Left lobe of liver (tissue), 2 donors: ENCODE results near the gene ADM2. TPM values are rescaled to one million over a fixed set of nuclear protein-coding genes. Genes with fewer than 3 reads are reported as not detected.
"Not testable (repeated sequence)": the region's sequence is repeated elsewhere in the genome, so short reads cannot be mapped to it uniquely, and the experiment has no call there.

Experiments
- ATAC-seq: fragments of 200-7000 bp; cut with Tn5 transposase; one replicate; pipeline ENCODE4 v1.9.1; 2020; ENCODE audit warnings: mild to moderate bottlenecking, moderate library complexity
- DNase-seq: peaks from one replicate; pipeline ENCODE4 v3.0.0-alpha.2; 2020; ENCODE audit warnings: low spot score
- total RNA-seq: library from RNA; stranded (reverse); gene quantifications from one replicate; pipeline ENCODE4 v1.2.1, GENCODE V29; 2021
- donor health status: DM: no; HTN: no; CAD: no; lungs with moderate emphysema.
- donor health status: DM: no; HTN: yes; CAD: no.

ADM2 gene
- 1.3 TPM for total RNA-seq

DNA sequence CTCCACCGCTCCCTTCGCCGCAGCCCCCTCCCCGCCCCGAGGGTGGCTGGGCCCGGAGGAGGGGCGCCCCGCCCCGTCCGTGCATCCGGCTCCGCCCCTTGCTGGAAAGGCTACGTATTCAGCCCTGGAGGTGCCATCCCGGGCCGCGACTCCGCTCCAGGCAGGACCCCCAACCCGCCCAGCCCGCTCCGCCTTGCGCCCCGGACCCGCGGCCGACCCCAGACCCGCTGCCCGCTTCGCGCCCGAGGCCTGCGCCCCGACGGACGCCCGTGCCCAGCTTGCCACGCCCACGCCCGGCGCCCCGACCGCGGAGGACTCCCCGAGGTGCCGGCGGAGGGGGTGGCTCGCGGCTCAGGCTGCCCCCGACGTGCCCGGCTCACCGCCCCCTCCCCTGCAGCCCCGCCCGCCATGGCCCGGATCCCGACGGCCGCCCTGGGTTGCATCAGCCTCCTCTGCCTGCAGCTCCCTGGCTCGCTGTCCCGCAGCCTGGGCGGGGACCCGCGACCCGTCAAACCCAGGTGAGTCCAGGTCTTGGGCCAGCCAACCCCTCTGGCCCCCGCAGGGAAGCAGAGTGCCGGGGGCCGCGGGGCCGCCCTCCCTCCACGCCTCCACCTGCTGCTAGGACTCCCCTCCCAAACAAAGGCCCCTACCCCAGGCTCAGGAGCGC, at the start of gene ADM2:
ADM2 (plus strand) TSS at position 104 of the 667 bp plus-strand sequence; CDS start at position 409, 305 bp downstream.
- DNase-seq (peak; percentile 64), ATAC-seq (peak; percentile 69)

DNA sequence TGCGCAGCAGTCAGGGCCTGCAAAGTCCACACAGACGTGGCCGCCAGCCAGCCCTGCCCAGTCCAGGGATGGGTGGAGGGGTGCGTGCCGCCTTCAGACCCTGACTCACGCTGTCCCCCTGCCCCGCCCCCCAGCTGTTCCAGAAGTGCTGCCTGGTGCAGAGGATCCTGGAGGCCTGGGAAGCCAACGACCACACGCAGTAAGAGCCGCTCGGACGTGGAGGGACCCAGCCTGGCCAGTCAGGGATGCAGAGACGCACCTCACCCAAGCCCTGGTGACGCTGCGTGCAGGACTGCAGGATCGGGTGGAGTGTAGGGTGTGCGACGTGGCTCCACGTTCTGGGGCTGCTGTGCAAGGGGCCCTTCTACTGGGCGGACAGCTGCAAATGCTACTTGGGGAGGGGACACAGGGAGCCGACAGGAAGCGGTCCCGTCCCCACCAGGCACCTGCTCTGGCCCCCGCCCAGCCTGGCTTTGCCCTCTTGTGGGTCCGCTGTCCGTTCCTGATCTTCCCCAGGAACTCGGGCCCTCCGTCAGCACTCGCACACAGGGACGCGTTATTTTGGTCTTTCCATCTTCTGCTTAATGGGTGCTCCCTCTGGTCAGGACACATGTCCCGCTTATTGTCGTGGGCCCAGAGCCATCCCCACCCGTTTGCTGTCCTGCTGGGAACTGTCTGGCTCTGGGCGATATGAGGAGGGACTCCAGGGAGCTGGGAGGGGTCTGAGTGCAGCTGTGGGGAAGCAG, 49.0 kb upstream of the ADM2 start:
- DNase-seq: peak; percentile 46

GRCh38 chr22:50432877-50433510, 48.3 kb upstream of the ADM2 start:
- not testable (repeated sequence) for DNase-seq, ATAC-seq

More for the DNA sequence above, 49.0 kb upstream of the ADM2 start:
- peak; percentile 11 for ATAC-seq

GRCh38 chr22:50434849-50435248, 46.5 kb upstream of the ADM2 start:
- DNase-seq: no peak
- no peak for ATAC-seq

GRCh38 chr22:50435291-50436014, 45.9 kb upstream of the ADM2 start:
- DNase-seq: no peak
- ATAC-seq: no peak

- ATAC-seq: peak; percentile 2
These were observed 45.1 kb upstream of the ADM2 start for GRCh38 chr22:50436015-50436830.

DNA sequence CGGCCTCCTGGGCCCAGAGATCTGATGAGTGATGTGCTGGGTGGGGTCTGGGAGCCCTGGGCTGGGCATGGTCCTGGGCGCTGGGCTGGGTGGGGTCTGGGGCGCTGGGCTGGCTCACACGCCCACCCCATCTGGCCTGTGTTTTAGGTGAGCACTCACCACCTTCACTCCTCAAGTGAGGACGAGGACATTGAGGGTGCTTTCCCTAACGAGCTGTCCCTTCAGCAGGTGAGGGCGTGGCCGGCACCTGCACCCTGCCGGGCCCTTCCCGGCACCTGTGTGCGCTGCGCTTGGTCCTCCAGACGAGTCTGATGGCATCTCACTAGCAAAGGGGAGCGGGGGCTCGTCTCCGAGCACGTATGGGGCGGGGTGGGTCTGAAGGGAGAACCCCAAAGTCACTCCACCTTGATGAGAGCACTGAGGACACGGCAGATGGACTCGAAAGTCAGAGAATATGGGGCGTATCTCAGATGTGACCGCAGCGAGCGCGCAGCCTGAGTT, 44.5 kb upstream of the ADM2 start:
- DNase-seq: no peak
- ATAC-seq: peak; percentile 3

More at GRCh38 chr22:50436015-50436830, 45.1 kb upstream of the ADM2 start:
- DNase-seq: no peak

DNA sequence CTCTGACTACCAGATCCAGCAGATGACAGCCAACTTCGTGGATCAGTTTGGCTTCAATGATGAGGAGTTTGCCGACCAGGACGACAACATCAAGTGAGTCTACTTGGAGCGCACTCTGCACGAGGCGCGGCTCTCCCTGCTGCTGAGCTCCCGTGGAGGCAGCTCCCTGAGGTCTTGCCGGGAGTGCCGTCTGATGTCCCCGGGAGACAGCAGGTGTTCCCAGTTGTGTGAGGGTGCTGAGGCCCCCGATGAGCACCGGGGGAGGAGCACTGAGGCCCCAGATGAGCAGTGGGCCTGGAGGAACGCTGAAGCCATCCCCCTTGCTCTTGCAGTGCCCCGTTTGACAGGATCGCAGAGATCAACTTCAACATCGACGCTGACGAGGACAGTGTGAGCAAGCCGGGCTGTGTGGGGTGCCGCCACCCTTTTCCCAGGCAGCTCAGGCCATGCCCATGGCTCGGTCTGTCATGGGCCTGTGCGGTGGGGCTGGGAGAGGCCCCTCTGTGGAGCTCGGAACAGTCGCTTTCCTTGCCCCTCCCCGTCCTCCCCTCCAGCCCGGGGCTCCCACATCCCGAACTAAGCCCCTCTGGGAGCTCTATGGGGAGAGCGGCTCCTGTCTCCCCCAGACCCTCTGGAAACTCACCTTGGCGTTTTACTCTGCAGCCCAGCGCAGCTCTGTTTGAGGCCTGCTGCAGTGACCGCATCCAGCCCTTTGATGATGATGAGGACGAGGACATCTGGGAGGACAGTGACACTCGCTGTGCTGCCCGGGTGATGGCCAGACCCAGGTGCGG, 43.6 kb upstream of the ADM2 start:
- DNase-seq (no peak), ATAC-seq (no peak)

DNA sequence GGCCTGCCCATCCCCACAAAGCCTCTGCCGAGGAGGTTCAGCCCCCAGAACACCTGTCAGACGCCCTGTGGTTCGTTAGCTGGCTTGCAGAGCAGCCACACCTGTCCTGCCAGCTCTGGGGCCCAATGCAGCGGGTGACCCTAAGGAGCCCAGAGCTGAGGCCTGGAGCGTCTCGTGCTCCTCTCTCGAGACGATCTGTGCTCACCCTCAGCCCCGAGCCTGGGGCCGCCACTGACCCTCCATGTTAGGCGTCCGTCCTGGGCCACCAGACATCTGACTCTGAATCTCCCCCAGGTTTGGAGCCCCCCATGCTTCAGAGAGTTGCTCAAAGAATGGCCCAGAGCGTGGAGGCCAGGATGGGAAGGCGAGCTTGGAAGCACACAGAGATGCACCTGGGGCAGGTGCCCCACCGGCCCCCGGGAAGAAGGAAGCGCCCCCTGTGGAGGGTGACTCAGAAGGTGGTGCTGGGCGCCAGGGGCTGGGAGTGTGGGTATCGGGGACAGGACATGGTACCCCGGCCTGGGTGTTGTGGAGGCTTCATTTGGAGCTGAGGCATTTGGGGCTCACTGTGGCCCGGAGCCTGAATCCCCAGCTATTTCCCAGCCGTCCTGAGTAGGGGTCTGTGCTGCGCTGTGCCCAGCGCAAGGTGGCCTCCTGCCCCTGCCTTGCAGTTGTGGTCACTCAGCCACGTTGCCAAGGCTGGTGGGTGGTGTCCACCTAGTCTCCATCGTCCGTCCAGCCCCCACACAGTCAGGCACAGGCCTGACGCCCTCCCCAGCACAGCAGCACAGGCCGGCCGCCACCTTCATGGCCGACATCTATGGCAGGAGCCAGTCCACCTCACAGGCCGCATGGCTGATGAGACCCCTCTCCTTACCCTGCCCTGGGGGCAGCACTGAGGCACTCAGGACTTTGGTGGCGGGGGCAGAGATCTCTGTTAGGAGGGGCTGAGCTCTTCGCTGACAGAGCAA, 42.8 kb upstream of the ADM2 start:
- ATAC-seq (no peak), DNase-seq (no peak)

DNA sequence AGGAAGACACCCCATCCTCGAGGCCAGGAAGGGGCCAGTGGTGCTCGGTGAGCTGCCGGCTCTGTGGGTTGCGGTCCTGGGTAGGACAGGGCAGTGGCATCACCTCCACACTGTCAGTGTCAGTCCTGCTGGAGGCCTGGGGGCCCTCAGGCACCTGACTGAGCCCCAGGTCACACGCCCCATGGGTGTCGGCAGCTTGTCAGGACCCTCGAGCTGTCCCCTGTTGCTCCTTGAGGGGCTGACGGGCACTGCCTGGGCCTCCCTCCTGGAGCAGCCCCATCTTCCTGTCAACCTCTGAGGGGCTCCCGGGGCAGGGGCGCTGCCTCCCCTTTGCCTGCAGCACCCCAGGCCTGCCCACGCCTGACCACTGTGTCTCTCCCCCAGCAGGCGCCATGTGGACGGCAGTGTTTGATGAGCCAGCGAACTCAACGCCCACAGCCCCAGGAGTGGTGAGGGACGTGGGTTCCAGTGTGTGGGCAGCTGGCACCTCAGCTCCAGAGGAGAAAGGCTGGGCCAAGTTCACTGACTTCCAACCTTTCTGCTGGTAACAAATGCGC, 42.0 kb upstream of the ADM2 start:
- no peak for ATAC-seq
- no peak for DNase-seq

DNA sequence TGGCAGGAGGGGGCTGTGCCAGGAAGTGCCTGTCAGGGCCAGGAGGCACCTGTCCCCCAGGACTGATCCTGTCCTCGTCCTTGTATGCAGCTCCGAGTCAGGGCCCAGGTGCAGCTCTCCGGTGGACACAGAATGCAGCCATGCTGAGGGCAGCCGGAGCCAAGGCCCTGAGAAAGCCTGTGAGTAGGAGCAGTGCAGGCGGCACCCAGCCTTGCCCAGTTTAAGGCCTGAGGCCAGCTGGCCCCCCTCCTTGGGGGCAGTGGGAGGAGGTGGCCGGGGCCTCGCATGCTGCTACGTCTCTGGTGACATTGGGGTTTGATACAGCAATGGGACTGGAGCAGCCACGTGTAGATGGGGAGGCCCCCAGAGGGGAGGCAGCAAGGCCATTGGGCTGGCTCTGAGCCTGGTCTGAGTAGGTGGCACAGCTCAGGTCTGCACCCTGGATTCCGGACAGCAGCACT, 41.4 kb upstream of the ADM2 start:
- no peak for DNase-seq
- ATAC-seq: no peak

DNA sequence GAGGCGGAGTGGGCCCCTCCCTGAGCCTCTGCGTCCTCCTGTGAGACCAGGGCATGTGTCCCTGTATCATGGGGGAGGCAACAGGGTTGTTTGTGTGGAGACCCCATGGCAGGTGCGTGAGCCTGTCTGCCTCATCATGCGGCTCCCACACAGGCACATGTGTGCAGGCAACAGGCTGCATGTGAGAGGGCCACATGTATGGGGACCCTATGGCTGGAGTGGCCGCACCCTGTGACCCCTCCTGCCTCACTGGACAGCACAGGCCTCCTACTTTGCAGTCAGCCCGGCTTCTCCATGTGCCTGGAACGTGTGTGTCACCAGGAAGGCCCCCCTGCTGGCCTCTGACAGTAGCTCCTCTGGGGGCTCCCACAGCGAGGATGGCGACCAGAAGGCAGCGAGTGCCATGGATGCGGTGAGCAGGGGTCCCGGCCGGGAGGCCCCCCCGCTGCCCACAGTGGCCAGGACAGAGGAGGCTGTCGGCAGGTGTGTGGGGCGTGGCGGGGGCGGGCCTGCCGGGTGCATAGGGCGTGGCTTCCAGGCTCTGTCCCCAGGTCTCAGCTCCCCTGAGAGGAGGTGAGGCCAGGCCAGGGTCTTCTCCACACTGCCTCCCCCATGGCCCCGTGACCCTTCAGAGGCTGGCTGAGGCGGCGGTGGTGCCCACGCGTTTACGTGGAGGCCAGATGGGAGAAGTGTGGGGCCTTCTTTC, 40.6 kb upstream of the ADM2 start:
- DNase-seq: no peak
- no peak for ATAC-seq

GRCh38 chr22:50441428-50441993, 39.8 kb upstream of the ADM2 start:
- DNase-seq: no peak
- no peak for ATAC-seq

DNA sequence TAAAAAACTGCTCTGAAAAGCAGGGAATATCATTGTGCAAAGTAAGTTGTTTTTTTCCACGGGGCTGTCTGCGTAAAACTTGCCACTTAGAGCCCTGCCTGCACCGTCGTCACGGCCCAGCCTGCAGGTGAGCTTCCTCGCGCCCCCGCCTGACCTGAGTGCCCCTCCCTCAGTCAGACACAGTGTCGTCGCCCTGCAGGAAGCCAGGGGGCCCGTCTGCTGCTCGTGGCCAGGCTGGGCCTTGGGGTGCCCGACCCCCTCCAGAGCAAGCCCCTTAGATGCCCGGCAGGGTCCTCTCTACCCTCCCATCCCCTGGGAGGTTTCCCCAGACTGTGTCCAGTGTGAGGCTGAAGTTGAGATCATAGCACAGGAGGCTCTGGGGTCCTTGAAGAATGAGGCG, 38.1 kb upstream of the ADM2 start:
- no peak for ATAC-seq
- DNase-seq: no peak

- DNase-seq (no peak), ATAC-seq (no peak)
These were observed 37.3 kb upstream of the ADM2 start for GRCh38 chr22:50443801-50444625.

DNA sequence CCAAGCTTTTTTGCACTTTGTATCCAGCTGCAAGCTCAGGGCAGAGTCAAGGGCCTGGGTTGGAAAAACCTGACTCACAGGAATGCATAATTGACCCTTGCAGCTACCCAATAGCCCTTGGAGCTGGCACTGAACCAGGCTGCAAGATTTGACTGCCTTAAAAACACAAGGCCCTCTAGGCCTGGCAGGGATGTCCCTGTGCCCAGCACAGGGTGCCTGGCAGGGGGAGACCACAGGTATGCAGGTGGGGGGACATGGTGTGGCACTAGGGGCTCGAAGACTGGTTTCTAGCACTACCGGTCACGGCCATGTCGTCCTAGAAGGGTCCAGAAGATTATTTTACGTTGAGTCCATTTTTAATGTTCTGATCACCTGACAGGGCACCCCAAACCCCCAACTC, 36.7 kb upstream of the ADM2 start:
- DNase-seq (no peak), ATAC-seq (peak; percentile 5)
